H9 (cell line): ENCODE results near the gene GARNL3. TPM values are rescaled to one million over a fixed set of nuclear protein-coding genes. Genes with fewer than 3 reads are reported as not detected.

Experiments used
- DNase-seq: peaks from one replicate; pipeline ENCODE4 v3.0.0-alpha.2; 2017
- H2AFZ ChIP-seq: one replicate; pipeline ENCODE4 v1.6.1; 2013; ENCODE audit warnings: mild to moderate bottlenecking, low read length, control low read depth, moderate library complexity
- H2AK5ac ChIP-seq: 2 replicates; pipeline ENCODE4 v1.6.1; 2013; ENCODE audit warnings: low read length, control low read depth, mixed read lengths; ENCODE audit not compliant: insufficient read length
- H2BK120ac ChIP-seq: one replicate; pipeline ENCODE4 v1.6.1; 2013; ENCODE audit warnings: low read depth, mild to moderate bottlenecking, low read length, control low read depth, inconsistent platforms; ENCODE audit not compliant: poor library complexity, severe bottlenecking
- H2BK12ac ChIP-seq: 2 replicates; pipeline ENCODE4 v1.6.1; 2013; ENCODE audit warnings: low read length, control low read depth, mixed read lengths, low read depth; ENCODE audit not compliant: insufficient read length
- H2BK15ac ChIP-seq: 2 replicates; pipeline ENCODE4 v1.6.1; 2013; ENCODE audit warnings: low read depth, low read length, control low read depth
- H2BK20ac ChIP-seq: one replicate; pipeline ENCODE4 v1.6.1; 2013; ENCODE audit warnings: low read depth, mild to moderate bottlenecking, low read length, control low read depth, inconsistent platforms; ENCODE audit not compliant: poor library complexity, severe bottlenecking
- H2BK5ac ChIP-seq: 2 replicates; pipeline ENCODE4 v1.6.1; 2013; ENCODE audit warnings: low read length, control low read depth, mixed read lengths; ENCODE audit not compliant: insufficient read length
- H3K14ac ChIP-seq: 2 replicates; pipeline ENCODE4 v1.6.1; 2013; ENCODE audit warnings: low read length, control low read depth; ENCODE audit not compliant: insufficient read depth
- H3K18ac ChIP-seq: 2 replicates; pipeline ENCODE4 v1.6.1; 2013; ENCODE audit warnings: low read depth, mild to moderate bottlenecking, mixed read lengths, low read length, control low read depth; ENCODE audit not compliant: insufficient read length
- H3K23ac ChIP-seq: 2 replicates; pipeline ENCODE4 v1.6.1; 2013; ENCODE audit warnings: low read length, control low read depth, mixed read lengths, low read depth; ENCODE audit not compliant: insufficient read length
- H3K23me2 ChIP-seq: 2 replicates; pipeline ENCODE4 v1.6.1; 2013; ENCODE audit warnings: low read depth, mild to moderate bottlenecking, mixed read lengths, low read length, control low read depth; ENCODE audit not compliant: insufficient read length, poor library complexity, severe bottlenecking
- H3K27ac ChIP-seq: 2 replicates; pipeline ENCODE4 v1.5.1; 2013; ENCODE audit warnings: low read length, control low read depth, mixed read lengths, low read depth; ENCODE audit not compliant: insufficient read length
- H3K27me3 ChIP-seq: 2 replicates; pipeline ENCODE4 v1.6.1; 2013; ENCODE audit warnings: low read length, control low read depth, inconsistent platforms; ENCODE audit not compliant: insufficient read depth
- H3K4ac ChIP-seq: 2 replicates; pipeline ENCODE4 v1.6.1; 2013; ENCODE audit warnings: low read depth, mild to moderate bottlenecking, control low read depth, inconsistent platforms, low read length, moderate library complexity
- H3K4me1 ChIP-seq: 2 replicates; pipeline ENCODE4 v1.6.1; 2013; ENCODE audit warnings: low read length, control low read depth, inconsistent platforms; ENCODE audit not compliant: insufficient read depth
- H3K4me2 ChIP-seq: 2 replicates; pipeline ENCODE4 v1.6.1; 2013; ENCODE audit warnings: low read length, control low read depth, mixed read lengths; ENCODE audit not compliant: insufficient read length, insufficient read depth
- H3K56ac ChIP-seq: 2 replicates; pipeline ENCODE4 v1.6.1; 2013; ENCODE audit warnings: low read depth, mild to moderate bottlenecking, mixed read lengths, low read length, control low read depth; ENCODE audit not compliant: insufficient read length
- H3K79me1 ChIP-seq: 2 replicates; pipeline ENCODE4 v1.6.1; 2013; ENCODE audit warnings: low read depth, mild to moderate bottlenecking, moderate library complexity, low read length, control low read depth, inconsistent platforms; ENCODE audit not compliant: insufficient read depth, poor library complexity, severe bottlenecking
- H3K79me2 ChIP-seq: 2 replicates; pipeline ENCODE4 v1.6.1; 2013; ENCODE audit warnings: low read length, control low read depth, inconsistent platforms; ENCODE audit not compliant: insufficient read depth
- H3K9ac ChIP-seq: 2 replicates; pipeline ENCODE4 v1.6.1; 2013; ENCODE audit warnings: low read length, control low read depth, mixed read lengths; ENCODE audit not compliant: insufficient read length; ENCODE audit errors: extremely low read depth
- H3K9me3 ChIP-seq: one replicate; pipeline ENCODE4 v1.6.1; 2013; ENCODE audit warnings: low read depth, low read length, inconsistent platforms; ENCODE audit not compliant: control insufficient read depth
- H3T11ph ChIP-seq: one replicate; pipeline ENCODE4 v1.6.1; 2013; ENCODE audit warnings: mild to moderate bottlenecking, low read length, control low read depth, inconsistent platforms
- H4K20me1 ChIP-seq: one replicate; pipeline ENCODE4 v1.6.1; 2013; ENCODE audit not compliant: control insufficient read depth, insufficient read length, insufficient read depth
- H4K5ac ChIP-seq: 2 replicates; pipeline ENCODE4 v1.6.1; 2013; ENCODE audit warnings: low read depth, mild to moderate bottlenecking, mixed read lengths, low read length, control low read depth; ENCODE audit not compliant: insufficient read length
- H4K8ac ChIP-seq: replicated peaks from 2 replicates; pipeline ENCODE4 v1.6.1; 2013; ENCODE audit warnings: low read length, control low read depth, mixed read lengths, low read depth; ENCODE audit not compliant: insufficient read length
- H4K91ac ChIP-seq: 2 replicates; pipeline ENCODE4 v1.6.1; 2013; ENCODE audit warnings: low read depth, mild to moderate bottlenecking, moderate library complexity, mixed read lengths, low read length, control low read depth; ENCODE audit not compliant: insufficient read length
- H3K27ac Mint-ChIP-seq, 3 experiments: 2 replicates in 2 of 3; 3 replicates in 1 of 3; pipeline ENCODE4 v1.8.0; 2020 to 2021; ENCODE audit warnings: mixed read lengths in 3 of 3, mild to moderate bottlenecking in 1 of 3, moderate library complexity in 1 of 3
- H3K27me3 Mint-ChIP-seq: 2 replicates; pipeline ENCODE4 v1.8.0; 2021; ENCODE audit warnings: low read depth, mild to moderate bottlenecking, moderate library complexity, mixed read lengths
- H3K36me3 Mint-ChIP-seq, 3 experiments: 2 replicates in 2 of 3; 3 replicates in 1 of 3; pipeline ENCODE4 v1.8.0; 2020 to 2021; ENCODE audit warnings: low read depth in 3 of 3, mixed read lengths in 3 of 3; ENCODE audit not compliant: insufficient read depth in 1 of 3
- H3K4me1 Mint-ChIP-seq, 2 experiments: 2 replicates each; pipeline ENCODE4 v1.8.0; 2020; ENCODE audit warnings: mixed read lengths in 2 of 2
- H3K4me3 Mint-ChIP-seq, 2 experiments: 2 replicates in 1 of 2; 3 replicates in 1 of 2; pipeline ENCODE4 v1.8.0; 2020 to 2021; ENCODE audit warnings: mild to moderate bottlenecking in 2 of 2, mixed read lengths in 2 of 2, moderate library complexity in 1 of 2
- H3K9me3 Mint-ChIP-seq, 2 experiments: 2 replicates in 1 of 2; 3 replicates in 1 of 2; pipeline ENCODE4 v1.8.0; 2020; ENCODE audit warnings: mild to moderate bottlenecking in 2 of 2, mixed read lengths in 2 of 2, moderate library complexity in 1 of 2
- WGBS: extraction: QIAGEN DNeasy Blood & Tissue Kit; methylation state at CpG from one replicate; pipeline ENCODE4 v1.1.7; 2013; ENCODE audit warnings: missing lambda C conversion rate, low lambda C conversion rate, mixed read lengths; ENCODE audit not compliant: insufficient read length; ENCODE audit errors: extremely low coverage; 5-methylcytosine and 5-hydroxymethylcytosine counted together
- total RNA-seq: library from RNA; stranded (reverse); gene quantifications from 2 replicates; pipeline ENCODE4 v1.2.1, GENCODE V29; 2021
- TF ChIP-seq, protein P1 (sequence below): fragments of 200-600 bp; sonication (generic); conservative IDR thresholded peaks from 3 replicates; pipeline ENCODE4 v1.8.0; 2021; ENCODE audit warnings: antibody characterized with exemption, mild to moderate bottlenecking

The GARNL3 gene
- total RNA-seq, 1 experiment from 2014 or later: 8.7 TPM

DNA sequence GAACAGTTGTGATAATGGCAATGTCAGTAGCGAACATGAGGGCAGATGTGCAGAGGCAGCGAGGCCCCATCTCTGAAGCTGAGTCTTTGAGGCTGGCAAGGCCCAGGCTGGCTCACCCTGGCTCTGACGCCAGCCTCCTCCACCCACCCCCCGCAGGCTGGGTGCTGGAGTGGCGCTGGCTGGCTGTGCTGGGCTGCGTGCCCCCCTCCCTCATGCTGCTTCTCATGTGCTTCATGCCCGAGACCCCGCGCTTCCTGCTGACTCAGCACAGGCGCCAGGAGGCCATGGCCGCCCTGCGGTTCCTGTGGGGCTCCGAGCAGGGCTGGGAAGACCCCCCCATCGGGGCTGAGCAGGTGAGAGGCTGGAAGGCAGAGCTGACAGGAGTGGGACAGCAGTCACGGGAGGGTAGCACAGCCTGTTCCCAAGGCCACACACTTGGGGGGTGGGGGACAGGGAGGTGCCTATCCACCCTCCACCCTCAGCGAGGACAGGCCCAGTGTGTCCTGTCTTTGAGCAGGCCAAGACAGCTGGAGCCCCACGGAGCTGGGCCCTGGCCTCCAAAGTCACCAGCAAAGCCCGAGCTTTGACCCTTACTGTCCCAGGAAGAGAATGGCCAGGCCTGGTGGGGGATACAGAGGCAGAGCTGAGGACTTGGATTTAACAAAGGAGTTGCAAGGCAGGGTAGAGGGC, 138.0 kb downstream of the GARNL3 start:
- H3K36me3 Mint-ChIP-seq: peaks cover 9 to 21% (median 19%) of the 10 kb centered on the region in 3 experiments; a peak in 6 of 7 replicates
- H3T11ph ChIP-seq: no peak overlapping the region
- no peak overlapping the region for H3K18ac ChIP-seq
- no peak overlapping the region for H2BK20ac ChIP-seq
- no peak overlapping the region for H3K4me2 ChIP-seq
- no peak overlapping the region for H4K8ac ChIP-seq
- peak overlapping the region in 2 of 3 experiments; percentile 18 to 39; a peak in 2 of 7 replicates for H3K27ac Mint-ChIP-seq
- H3K4me1 Mint-ChIP-seq: peaks cover 2 to 6% of the 10 kb centered on the region in 2 experiments; a peak in 3 of 4 replicates
- no peaks in the 10 kb centered on the region for H3K9me3 Mint-ChIP-seq
- no peak overlapping the region for H2BK12ac ChIP-seq
- H3K9ac ChIP-seq: no peak overlapping the region
- no peak overlapping the region for H2BK120ac ChIP-seq
- H2BK15ac ChIP-seq: no peak overlapping the region
- no peaks in the 10 kb centered on the region for H3K4me1 ChIP-seq
- no peaks in the 10 kb centered on the region for H3K79me2 ChIP-seq
- no CpG with 5 or more reads among the region's 18 CpGs for WGBS
- H3K27ac ChIP-seq: no peak overlapping the region
- H3K14ac ChIP-seq: no peak overlapping the region
- no peaks in the 10 kb centered on the region for H3K79me1 ChIP-seq
- TF ChIP-seq, protein P1, sequence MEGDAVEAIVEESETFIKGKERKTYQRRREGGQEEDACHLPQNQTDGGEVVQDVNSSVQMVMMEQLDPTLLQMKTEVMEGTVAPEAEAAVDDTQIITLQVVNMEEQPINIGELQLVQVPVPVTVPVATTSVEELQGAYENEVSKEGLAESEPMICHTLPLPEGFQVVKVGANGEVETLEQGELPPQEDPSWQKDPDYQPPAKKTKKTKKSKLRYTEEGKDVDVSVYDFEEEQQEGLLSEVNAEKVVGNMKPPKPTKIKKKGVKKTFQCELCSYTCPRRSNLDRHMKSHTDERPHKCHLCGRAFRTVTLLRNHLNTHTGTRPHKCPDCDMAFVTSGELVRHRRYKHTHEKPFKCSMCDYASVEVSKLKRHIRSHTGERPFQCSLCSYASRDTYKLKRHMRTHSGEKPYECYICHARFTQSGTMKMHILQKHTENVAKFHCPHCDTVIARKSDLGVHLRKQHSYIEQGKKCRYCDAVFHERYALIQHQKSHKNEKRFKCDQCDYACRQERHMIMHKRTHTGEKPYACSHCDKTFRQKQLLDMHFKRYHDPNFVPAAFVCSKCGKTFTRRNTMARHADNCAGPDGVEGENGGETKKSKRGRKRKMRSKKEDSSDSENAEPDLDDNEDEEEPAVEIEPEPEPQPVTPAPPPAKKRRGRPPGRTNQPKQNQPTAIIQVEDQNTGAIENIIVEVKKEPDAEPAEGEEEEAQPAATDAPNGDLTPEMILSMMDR: no peak
- no peaks in the 10 kb centered on the region for H3K27me3 ChIP-seq
- H3K4ac ChIP-seq: no peak overlapping the region
- H4K91ac ChIP-seq: no peak overlapping the region
- H4K20me1 ChIP-seq: no peaks in the 10 kb centered on the region
- no peak for DNase-seq
- peaks cover 5% of the 10 kb centered on the region for H3K23me2 ChIP-seq
- H3K27me3 Mint-ChIP-seq: no peaks in the 10 kb centered on the region; the same call in 1 of the 2 replicates
- no peak overlapping the region for H3K4me3 Mint-ChIP-seq
- no peak overlapping the region for H2AK5ac ChIP-seq
- H2BK5ac ChIP-seq: no peak overlapping the region
- H3K9me3 ChIP-seq: no peaks in the 10 kb centered on the region
- no peak overlapping the region for H4K5ac ChIP-seq
- no peak overlapping the region for H3K23ac ChIP-seq
- H3K56ac ChIP-seq: no peak overlapping the region
- no peak overlapping the region for H2AFZ ChIP-seq
